ENCODE results near the gene ST6GALNAC3.
"Not testable (repeated sequence)": the region's sequence is repeated elsewhere in the genome, so short reads cannot be mapped to it uniquely, and the experiment has no call there.

Gene ST6GALNAC3

DNA sequence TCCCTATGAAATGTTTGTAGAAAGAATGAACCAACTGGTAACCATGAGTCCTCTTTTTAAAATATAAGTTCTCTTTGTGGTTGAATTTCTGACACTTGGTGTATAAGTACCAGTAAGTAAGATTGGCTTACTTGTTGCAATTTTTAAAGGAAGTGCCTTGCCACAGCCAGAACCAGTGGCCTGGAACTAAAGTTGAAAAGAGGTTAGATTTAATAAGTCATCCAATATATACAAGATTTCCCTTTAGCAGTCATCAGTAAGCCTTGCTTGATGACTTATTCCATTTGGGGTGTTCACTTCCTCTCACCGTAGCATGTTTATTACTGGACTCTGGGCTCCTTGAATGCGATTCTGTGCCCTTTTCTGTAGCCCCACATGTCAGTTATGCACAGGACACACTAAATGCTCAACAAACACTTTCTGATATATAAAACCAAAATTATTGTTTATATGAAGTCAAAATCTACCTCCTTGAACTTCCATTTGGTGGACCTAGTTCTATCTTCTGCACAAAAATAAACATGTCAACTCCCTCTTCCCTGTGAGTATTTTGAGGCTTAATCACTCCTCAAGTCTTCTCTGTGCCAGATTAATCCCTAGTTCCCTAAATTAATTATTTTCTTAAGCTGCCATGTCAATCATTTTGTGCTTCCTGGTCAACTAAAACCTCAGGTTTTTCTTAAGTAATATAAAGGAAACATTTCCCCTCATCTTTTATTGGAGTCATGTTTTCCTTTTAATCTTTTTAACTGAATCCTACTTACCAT is 218.1 kb downstream of the ST6GALNAC3 start:
- DNase-seq: no peak

DNA sequence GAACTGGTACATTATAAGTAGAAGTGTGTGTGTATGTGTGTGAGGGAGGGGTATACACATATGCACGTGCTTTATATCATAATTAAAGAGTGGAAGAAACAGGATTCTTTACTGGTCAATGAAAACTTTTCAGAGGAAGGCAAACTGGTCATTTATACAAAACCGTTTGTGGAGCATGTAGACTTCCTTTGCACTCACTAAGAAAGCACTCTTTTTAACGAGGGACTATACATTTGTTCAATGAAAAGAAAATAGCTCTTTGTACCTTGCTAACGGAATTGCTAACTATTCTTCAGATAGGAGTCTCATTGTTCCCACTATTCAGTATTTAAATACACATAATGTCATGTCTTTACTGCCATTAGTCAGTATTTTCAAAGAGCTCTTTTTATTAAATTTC is 219.3 kb downstream of the ST6GALNAC3 start:
- no peak for DNase-seq

DNA sequence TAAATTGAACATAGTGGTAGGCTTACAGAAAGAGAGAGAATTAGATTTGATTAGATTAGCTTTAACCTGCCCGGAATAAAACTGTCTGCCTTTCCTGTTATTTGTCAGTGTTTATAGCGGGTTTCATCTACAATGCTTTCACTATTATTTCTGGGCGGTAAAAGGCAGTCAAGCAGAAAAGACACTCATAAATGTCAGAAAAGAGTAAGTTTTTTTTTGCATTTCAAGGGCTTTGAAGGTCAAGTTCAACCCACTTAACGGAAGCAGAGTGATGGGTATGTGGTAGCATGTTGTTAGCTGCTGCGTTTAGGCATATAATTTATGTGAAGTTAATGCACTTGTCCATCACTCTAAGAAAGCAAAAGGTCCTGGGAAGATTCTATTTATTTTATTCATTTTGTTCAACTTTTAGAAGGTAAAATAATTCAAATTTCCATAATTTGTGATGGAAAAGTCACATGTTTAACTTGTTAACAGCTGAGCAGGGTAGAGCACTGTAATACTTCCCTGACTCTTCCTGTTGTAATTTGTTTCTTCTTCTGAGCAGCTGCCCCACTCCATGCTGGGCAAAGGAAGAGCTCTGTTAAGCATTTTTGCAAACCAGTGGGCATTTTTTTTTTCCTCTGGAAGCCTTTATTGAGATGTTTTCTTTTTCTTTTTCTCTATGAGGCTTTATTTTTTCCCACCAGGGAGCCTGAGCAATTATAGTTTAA is 220.1 kb downstream of the ST6GALNAC3 start:
- no peak for DNase-seq

DNA sequence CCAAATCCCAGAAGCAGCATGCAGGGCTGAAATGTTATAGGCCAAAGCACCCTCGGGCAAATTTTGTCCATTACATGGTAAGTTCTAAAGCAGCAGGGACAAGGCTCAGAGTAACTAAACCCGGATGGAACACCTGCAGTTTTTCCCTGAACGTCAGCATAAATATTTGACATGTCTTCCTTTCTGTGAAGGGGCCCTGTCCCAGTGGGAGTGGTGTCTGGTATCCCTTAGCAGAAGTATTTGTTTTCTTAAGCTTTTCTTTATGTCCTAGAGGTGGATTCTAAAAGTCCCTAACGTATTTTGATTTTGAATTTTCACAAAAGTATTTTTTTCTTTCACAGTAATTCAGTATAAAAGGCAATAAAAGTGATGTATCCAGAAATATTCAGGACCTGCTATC is 223.9 kb downstream of the ST6GALNAC3 start:
- no peak for DNase-seq

- no peak for DNase-seq
These were observed 224.5 kb downstream of the ST6GALNAC3 start for GRCh38 chr1:76299036-76299435.

DNA sequence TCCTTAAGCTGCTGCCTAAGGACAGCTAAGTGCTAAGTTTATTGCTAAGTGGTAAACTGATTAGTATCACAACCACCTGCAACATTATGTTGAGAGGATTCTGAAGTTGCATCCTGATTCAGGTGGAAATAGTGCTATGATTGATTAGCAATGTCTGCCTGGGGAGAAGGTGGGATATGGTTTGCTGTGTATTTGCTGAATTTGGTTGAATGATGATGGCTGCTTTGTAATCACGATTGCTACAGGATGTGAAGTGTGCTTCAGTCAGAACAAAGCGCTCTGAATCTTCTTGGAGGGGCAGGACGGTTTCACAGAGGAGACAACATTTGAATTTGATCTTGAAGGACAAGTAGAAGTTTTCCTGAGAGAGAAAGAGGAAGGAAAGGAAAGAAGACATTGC is 226.0 kb downstream of the ST6GALNAC3 start:
- DNase-seq: no peak

- no peak for DNase-seq
These were observed 228.3 kb downstream of the ST6GALNAC3 start for GRCh38 chr1:76302711-76303339.

DNA sequence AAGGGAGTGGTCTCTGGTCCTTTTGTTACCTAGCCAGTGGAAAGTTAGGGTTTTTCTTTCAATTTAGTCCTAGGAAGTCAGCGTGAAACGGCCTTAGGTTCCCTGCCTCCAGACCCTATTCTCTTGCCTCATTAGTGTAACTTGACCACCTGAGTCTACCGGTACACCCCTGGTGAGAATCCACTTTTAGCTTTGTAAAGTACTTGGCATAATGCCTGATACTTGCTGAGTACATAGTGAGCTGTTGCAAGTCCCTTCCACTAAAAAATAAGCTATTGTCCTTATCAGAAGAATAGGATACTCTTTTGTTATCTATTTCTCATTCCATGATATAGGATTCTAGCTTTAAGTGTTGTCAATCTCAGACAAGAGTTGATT is 228.8 kb downstream of the ST6GALNAC3 start:
- no peak for DNase-seq

GRCh38 chr1:76313304-76313703 is 238.8 kb downstream of the ST6GALNAC3 start:
- no peak for DNase-seq

DNA sequence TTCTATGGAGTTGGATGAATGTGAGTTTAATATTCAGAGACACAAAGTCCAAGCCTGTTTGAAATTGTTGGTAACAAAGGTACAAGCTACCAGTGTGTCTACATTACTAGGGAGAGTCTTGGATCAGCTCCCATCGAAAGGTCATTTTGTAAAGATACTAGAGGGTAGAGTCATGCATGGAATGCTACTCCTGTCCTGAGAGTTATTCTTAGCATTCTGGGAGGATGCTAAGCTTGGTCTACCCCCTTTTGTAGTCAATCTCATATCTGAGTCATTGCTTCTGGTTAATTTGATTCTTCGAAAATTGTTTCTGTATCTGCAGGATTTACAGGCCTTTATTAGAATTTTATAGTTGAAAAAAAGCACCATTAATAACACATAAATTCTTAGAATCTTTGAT is 240.2 kb downstream of the ST6GALNAC3 start:
- DNase-seq: no peak

DNA sequence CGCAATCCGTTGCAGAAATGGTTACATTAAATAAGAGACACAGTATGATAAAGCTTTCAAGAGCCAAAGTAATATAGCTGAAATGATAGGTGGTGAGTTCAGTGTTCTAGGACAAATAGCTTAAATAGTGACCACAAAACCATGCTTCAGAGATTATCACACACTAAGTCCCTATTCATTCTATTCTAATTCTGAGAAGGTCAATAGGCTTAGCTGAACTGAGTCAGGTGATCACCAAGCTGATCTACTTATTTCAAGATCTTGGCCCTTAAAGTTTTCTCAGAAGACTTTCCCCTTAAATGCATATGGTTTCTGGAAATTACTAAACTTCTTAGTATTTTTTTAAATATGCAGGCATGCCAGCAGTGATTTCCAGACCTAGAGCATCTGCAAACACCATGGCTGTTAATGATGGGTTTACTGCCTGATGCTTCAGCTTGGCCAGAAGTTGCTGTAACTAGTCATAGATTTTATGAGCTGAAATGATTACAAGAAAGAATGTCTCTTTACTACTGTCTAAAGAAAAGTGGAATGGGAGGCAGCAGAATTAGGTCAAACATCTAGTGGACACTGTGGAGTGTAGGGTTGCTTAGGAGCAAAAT is 242.9 kb downstream of the ST6GALNAC3 start:
- DNase-seq: no peak

- DNase-seq: peak; percentile 30 to 31
These were observed 256.6 kb downstream of the ST6GALNAC3 start for GRCh38 chr1:76330991-76331603.

GRCh38 chr1:76335882-76336281 is 261.3 kb downstream of the ST6GALNAC3 start:
- DNase-seq: no peak

- DNase-seq: no peak
These were observed 262.4 kb downstream of the ST6GALNAC3 start for GRCh38 chr1:76336931-76337371.

GRCh38 chr1:76337542-76338219 is 263.1 kb downstream of the ST6GALNAC3 start:
- no peak for DNase-seq

GRCh38 chr1:76340056-76340455 is 265.5 kb downstream of the ST6GALNAC3 start:
- DNase-seq: no peak

DNA sequence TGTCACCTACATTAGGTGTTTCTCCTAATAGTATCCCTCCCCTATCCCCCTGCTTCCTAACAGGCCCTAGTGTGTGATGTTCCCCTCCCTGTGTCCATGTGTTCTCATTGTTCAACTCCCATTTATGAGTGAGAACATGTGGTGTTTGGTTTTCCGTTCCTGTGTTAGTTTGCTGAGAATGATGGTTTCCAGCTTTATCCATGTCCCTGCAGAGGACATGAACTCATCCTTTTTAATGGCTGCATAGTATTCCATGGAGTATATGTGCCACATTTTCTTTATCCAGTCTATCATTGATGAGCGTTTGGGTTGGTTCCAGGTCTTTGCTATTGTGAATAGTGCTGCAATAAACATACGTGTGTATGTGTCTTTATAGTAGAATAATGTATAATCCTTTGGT is 267.3 kb downstream of the ST6GALNAC3 start:
- not testable (repeated sequence) for DNase-seq

DNA sequence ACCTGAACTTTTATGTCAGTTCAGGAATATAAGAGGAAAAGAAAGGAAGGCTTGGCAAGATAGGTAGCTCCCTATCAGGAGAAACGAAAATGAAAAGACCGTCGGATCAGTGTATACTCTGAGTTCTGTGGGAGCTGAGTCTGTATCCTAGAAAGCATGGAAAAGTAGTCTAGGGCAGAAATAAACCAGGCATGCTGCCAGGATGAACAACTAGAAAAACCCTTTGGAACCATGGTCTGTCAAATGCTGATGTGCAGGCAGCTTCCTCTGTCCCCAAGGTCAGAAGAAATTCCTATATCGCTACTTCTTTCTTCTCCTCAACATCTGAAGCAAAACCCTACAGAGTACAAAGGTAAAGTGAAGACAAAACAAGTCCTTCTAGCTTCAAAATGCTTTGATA is 268.8 kb downstream of the ST6GALNAC3 start:
- DNase-seq: no peak

DNA sequence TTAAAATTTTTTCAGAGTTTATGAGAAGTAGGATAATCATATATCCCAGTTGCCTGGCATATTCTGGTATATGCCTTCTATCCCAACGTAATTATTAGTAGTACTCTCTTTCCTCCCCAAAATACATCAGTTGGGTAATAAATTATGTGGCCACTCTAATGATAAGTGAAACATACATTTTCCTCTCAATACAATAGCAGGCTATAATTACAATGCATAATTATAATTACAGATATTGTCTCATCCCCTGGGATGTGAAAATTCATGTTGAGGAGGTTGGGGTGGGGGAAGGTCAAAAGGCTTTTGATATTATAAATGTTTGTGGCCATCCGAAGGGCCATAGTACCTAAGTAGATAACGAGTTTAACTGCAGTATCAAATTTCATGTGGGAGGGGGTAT is 277.1 kb downstream of the ST6GALNAC3 start:
- DNase-seq: no peak

DNA sequence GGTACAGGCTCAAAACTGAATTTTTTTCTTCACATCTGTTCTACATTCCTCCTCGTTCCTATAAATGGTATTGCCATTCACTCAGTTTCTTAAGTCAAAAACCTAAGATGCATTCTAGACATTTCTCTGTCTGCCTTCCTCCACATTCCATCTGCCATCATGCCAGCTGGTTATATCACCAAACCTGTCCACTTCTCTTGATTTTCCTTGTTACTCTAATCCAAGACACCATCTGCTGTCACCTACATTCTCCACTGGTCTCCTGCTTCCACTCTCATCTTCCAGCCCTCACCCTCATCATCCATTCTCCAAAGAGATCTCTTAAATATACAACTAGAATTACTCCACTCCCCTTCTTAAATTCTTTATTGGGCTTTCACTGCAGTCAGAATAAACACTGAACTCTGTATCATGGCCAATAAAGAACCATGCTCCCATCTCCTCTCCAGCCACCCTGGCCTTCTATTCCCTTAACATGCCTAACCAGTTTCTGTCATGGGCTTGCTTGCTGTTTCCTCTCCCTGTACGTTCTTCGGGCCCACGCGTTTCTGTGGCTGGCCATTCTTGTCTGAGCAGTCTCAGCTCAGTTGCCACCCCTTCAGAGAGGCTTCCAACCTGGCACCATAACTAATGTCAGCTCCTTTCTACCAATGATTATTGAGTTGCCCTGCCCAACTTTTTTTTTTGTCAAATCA is 278.3 kb downstream of the ST6GALNAC3 start:
- no peak for DNase-seq

- DNase-seq: no peak
These were observed 279.7 kb downstream of the ST6GALNAC3 start for GRCh38 chr1:76354236-76354635.

DNA sequence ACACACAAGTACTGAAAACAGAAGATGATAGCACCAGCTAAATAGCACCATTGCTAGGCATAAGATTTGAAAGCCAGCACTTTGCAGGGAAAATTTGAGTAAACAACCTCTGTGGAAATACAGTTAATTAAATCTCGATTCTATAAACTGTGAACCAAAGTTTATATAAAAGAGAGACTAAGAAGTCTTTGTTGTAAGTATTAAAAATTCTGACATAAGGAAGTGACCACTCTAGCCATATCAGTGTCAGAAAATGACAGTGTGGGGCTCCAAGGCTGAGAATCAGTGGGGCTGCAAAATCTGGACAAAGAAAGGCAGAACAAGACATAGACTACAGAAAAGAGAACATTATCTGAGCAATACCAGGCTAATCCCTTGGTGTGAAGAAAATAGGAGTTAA is 292.2 kb downstream of the ST6GALNAC3 start:
- DNase-seq: no peak
